ENCODE results near the gene WDR46. TPM values are rescaled to one million over a fixed set of nuclear protein-coding genes. Genes with fewer than 3 reads are reported as not detected.

The WDR46 gene
- total and polyA plus RNA-seq, 2 of the 13 experiments (the other 11 are each of a cell fraction or from before 2014, with no cell fraction given) = 47.4 to 105 TPM

DNA sequence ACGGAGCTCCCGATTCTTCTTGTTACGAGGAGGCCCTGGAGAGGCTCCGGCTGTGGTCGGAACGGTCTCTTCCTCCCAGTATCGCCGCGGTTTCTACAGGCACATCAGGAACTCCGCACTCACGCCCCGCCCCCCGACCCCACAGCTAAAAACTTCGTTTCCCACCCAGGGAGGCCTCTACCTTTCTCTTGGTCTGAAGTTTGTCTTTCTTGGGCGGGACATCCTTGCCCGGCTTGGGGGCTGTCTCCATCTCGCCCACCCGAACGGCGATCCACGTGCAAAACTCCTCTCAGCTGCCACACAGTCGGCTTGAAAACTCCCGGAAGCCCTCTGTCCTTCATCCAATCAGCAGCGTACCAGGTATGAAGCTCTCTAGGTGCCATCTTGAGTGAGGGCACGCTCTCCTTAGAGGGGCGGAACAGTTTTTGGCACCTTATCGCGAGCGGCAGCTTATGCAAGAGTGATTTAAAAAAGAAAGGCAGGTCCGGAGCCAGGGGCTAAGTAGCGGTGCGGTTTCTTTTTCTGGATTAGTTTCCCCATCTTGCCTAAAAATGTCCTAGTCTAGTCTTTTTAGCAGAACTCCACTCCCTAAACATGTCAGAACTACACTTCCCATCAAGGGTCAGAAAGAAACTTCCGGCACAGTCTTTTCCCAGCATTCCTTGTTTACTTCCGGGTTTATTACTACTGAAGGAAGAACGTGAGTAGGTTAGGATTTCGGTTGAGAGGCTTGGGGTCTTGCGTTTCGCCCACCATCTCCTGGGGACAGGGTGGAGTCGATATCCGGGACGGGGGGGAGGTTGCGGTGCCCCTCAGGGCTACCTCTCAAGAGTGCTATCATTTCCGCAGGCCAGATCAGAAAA lies at the start of gene WDR46, which contains the start of gene PFDN6 (continued):
- TF ChIP-seq, protein P1, sequence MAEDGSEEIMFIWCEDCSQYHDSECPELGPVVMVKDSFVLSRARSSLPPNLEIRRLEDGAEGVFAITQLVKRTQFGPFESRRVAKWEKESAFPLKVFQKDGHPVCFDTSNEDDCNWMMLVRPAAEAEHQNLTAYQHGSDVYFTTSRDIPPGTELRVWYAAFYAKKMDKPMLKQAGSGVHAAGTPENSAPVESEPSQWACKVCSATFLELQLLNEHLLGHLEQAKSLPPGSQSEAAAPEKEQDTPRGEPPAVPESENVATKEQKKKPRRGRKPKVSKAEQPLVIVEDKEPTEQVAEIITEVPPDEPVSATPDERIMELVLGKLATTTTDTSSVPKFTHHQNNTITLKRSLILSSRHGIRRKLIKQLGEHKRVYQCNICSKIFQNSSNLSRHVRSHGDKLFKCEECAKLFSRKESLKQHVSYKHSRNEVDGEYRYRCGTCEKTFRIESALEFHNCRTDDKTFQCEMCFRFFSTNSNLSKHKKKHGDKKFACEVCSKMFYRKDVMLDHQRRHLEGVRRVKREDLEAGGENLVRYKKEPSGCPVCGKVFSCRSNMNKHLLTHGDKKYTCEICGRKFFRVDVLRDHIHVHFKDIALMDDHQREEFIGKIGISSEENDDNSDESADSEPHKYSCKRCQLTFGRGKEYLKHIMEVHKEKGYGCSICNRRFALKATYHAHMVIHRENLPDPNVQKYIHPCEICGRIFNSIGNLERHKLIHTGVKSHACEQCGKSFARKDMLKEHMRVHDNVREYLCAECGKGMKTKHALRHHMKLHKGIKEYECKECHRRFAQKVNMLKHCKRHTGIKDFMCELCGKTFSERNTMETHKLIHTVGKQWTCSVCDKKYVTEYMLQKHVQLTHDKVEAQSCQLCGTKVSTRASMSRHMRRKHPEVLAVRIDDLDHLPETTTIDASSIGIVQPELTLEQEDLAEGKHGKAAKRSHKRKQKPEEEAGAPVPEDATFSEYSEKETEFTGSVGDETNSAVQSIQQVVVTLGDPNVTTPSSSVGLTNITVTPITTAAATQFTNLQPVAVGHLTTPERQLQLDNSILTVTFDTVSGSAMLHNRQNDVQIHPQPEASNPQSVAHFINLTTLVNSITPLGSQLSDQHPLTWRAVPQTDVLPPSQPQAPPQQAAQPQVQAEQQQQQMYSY (CRISPR knock-in tag; IDR thresholded peaks at IDR 0.05) = peak; percentile 70; the same call in 1 of the 2 replicates
- TF ChIP-seq, protein P2, sequence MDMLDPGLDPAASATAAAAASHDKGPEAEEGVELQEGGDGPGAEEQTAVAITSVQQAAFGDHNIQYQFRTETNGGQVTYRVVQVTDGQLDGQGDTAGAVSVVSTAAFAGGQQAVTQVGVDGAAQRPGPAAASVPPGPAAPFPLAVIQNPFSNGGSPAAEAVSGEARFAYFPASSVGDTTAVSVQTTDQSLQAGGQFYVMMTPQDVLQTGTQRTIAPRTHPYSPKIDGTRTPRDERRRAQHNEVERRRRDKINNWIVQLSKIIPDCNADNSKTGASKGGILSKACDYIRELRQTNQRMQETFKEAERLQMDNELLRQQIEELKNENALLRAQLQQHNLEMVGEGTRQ (IDR thresholded peaks at IDR 0.05; ENCODE audit: low read depth, low read length) = no peak
- TF ChIP-seq, protein P2 (CRISPR knock-in tag; IDR thresholded peaks at IDR 0.05; ENCODE audit: borderline replicate concordance) = no peak
- TF ChIP-seq HNRNPLL (IDR thresholded peaks at IDR 0.05; ENCODE audit: low read depth, low read length, poor library complexity, severe bottlenecking) (no peak), RFXANK (CRISPR knock-in tag; IDR thresholded peaks at IDR 0.05) (no peak), ZBTB20 (CRISPR knock-in tag; IDR thresholded peaks at IDR 0.05; ENCODE audit: borderline replicate concordance, low read depth) (no peak), ZBTB7B (CRISPR knock-in tag; IDR thresholded peaks at IDR 0.05) (no peak; the same call in 1 of the 2 replicates), ZSCAN20 (CRISPR knock-in tag; IDR thresholded peaks at IDR 0.05; ENCODE audit: borderline replicate concordance) (no peak), ZBTB1 (CRISPR knock-in tag; IDR thresholded peaks at IDR 0.05; ENCODE audit: borderline replicate concordance) (no peak), SMAD3 (CRISPR knock-in tag; IDR thresholded peaks at IDR 0.05) (no peak), TBP (CRISPR knock-in tag; IDR thresholded peaks at IDR 0.05) (no peak), ZNF776 (CRISPR knock-in tag; IDR thresholded peaks at IDR 0.05) (no peak), MED13 (CRISPR knock-in tag; IDR thresholded peaks at IDR 0.05) (0 out of 2 replicates have a peak, but pooled peaks have one; percentile 52)
- TF ChIP-seq, protein P3, sequence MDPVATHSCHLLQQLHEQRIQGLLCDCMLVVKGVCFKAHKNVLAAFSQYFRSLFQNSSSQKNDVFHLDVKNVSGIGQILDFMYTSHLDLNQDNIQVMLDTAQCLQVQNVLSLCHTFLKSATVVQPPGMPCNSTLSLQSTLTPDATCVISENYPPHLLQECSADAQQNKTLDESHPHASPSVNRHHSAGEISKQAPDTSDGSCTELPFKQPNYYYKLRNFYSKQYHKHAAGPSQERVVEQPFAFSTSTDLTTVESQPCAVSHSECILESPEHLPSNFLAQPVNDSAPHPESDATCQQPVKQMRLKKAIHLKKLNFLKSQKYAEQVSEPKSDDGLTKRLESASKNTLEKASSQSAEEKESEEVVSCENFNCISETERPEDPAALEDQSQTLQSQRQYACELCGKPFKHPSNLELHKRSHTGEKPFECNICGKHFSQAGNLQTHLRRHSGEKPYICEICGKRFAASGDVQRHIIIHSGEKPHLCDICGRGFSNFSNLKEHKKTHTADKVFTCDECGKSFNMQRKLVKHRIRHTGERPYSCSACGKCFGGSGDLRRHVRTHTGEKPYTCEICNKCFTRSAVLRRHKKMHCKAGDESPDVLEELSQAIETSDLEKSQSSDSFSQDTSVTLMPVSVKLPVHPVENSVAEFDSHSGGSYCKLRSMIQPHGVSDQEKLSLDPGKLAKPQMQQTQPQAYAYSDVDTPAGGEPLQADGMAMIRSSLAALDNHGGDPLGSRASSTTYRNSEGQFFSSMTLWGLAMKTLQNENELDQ (CRISPR knock-in tag; IDR thresholded peaks at IDR 0.05; ENCODE audit: borderline replicate concordance) = no peak
- TF ChIP-seq, protein P4, sequence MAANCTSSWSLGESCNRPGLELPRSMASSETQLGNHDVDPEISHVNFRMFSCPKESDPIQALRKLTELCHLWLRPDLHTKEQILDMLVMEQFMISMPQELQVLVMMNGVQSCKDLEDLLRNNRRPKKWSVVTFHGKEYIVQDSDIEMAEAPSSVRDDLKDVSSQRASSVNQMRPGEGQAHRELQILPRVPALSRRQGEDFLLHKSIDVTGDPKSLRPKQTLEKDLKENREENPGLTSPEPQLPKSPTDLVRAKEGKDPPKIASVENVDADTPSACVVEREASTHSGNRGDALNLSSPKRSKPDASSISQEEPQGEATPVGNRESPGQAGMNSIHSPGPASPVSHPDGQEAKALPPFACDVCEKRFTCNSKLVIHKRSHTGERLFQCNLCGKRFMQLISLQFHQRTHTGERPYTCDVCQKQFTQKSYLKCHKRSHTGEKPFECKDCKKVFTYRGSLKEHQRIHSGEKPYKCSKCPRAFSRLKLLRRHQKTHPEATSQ (CRISPR knock-in tag; IDR thresholded peaks at IDR 0.05; ENCODE audit: borderline replicate concordance) = no peak
- TF ChIP-seq, protein P5, sequence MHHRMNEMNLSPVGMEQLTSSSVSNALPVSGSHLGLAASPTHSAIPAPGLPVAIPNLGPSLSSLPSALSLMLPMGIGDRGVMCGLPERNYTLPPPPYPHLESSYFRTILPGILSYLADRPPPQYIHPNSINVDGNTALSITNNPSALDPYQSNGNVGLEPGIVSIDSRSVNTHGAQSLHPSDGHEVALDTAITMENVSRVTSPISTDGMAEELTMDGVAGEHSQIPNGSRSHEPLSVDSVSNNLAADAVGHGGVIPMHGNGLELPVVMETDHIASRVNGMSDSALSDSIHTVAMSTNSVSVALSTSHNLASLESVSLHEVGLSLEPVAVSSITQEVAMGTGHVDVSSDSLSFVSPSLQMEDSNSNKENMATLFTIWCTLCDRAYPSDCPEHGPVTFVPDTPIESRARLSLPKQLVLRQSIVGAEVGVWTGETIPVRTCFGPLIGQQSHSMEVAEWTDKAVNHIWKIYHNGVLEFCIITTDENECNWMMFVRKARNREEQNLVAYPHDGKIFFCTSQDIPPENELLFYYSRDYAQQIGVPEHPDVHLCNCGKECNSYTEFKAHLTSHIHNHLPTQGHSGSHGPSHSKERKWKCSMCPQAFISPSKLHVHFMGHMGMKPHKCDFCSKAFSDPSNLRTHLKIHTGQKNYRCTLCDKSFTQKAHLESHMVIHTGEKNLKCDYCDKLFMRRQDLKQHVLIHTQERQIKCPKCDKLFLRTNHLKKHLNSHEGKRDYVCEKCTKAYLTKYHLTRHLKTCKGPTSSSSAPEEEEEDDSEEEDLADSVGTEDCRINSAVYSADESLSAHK (CRISPR knock-in tag; IDR thresholded peaks at IDR 0.05; ENCODE audit: borderline replicate concordance) = no peak
